K562 (cell line): ENCODE measurements around the gene ZDHHC8. TPM values are rescaled to one million over a fixed set of nuclear protein-coding genes. Genes with fewer than 3 reads are reported as not detected.

Source experiments
- ATAC-seq: fragments of 200-7000 bp; cut with Tn5 transposase; 3 replicates; pipeline ENCODE4 v1.9.1; 2020; ENCODE audit warnings: moderate library complexity
- BruUV-seq: library from RNA; stranded (reverse); fragments of 400-500 nt; replicated peaks from 2 replicates; lab custom pipeline; 2021; lab: Mats Ljungman, UMichigan
- CTCF ChIA-PET: fragments of 300-600 bp; formaldehyde crosslinking; extraction: SDS; loops from one replicate; lab custom pipeline; 2021; ENCODE audit warnings: low intra/inter-chr PET ratio; lab: Yijun Ruan, JAX
- POLR2A ChIA-PET: fragments of 300-600, 350-650 bp; sonication (Branson Sonifier 250); formaldehyde crosslinking; extraction: SDS; loops from one replicate; lab custom pipeline; 2021; ENCODE audit warnings: antibody characterized with exemption, inconsistent platforms; lab: Yijun Ruan, JAX
- DNase-seq, 4 experiments: peaks; one replicate each; pipeline versions ENCODE4 v3.0.0 to v3.0.0-alpha.2; 2011 to 2018; ENCODE audit warnings: low spot score in 3 of 4, mixed read lengths in 3 of 4; ENCODE audit errors: extremely low read depth in 1 of 4
- FAIRE-seq: peaks from 2 replicates; lab custom pipeline; 2011; peaks lifted over from hg19 to GRCh38; lab: Jason Lieb, UNC
- H2AFZ ChIP-seq: 2 replicates; pipeline ENCODE4 v1.6.0; 2011; ENCODE audit warnings: low read depth, low read length, control low read depth, inconsistent platforms
- H3K27ac ChIP-seq: fragments of 200-600 bp; 3 replicates; pipeline ENCODE4 v1.8.0; 2011; ENCODE audit warnings: low read depth, mild to moderate bottlenecking, control low read depth, inconsistent platforms, low read length, moderate library complexity, mixed read lengths; ENCODE audit errors: extremely low read depth
- H3K27me3 ChIP-seq, 2 experiments: fragments of 300-600 bp in 1 of 2; 2 replicates in 1 of 2; 3 replicates in 1 of 2; pipeline versions ENCODE4 v1.6.0 to v1.8.0; 2011; ENCODE audit warnings: inconsistent platforms in 2 of 2, low read length in 2 of 2, mild to moderate bottlenecking in 1 of 2, mixed read lengths in 1 of 2, moderate library complexity in 1 of 2; ENCODE audit not compliant: control insufficient read depth in 2 of 2, insufficient read depth in 2 of 2
- H3K36me3 ChIP-seq: fragments of 300-600 bp; 3 replicates; pipeline ENCODE4 v1.8.0; 2011; ENCODE audit warnings: mild to moderate bottlenecking, low read length, inconsistent platforms; ENCODE audit not compliant: control insufficient read depth, insufficient read depth
- H3K4me1 ChIP-seq, 2 experiments: fragments of 200-600 bp in 1 of 2; replicated peaks in 1 of 2; 2 replicates in 1 of 2; 3 replicates in 1 of 2; pipeline versions ENCODE4 v1.5.1 to v1.8.0; 2011; ENCODE audit warnings: inconsistent platforms in 2 of 2, low read length in 2 of 2, mild to moderate bottlenecking in 1 of 2, mixed read lengths in 1 of 2, moderate library complexity in 1 of 2; ENCODE audit not compliant: control insufficient read depth in 2 of 2, insufficient read depth in 2 of 2
- H3K4me2 ChIP-seq: 2 replicates; pipeline ENCODE4 v1.6.1; 2011; ENCODE audit warnings: low read length, control low read depth, inconsistent platforms, mixed read lengths; ENCODE audit not compliant: insufficient read depth
- H3K4me3 ChIP-seq: fragments of 200-600 bp; sonication (generic), shearing (Covaris generic); 2 replicates; pipeline ENCODE4 v1.5.1; 2016; ENCODE audit warnings: control low read depth, inconsistent platforms
- H3K79me2 ChIP-seq: fragments of 200-600 bp; 3 replicates; pipeline ENCODE4 v1.8.0; 2011; ENCODE audit warnings: low read length, inconsistent platforms; ENCODE audit not compliant: control insufficient read depth, insufficient read depth
- H3K9ac ChIP-seq, 2 experiments: 2 replicates each; pipeline versions ENCODE4 v1.6.0 to v1.6.1; 2011; ENCODE audit warnings: low read depth in 2 of 2, low read length in 2 of 2, control low read depth in 1 of 2, inconsistent platforms in 1 of 2, mild to moderate bottlenecking in 1 of 2, mixed read lengths in 1 of 2; ENCODE audit not compliant: insufficient read depth in 1 of 2
- H3K9me1 ChIP-seq: one replicate; pipeline ENCODE4 v1.6.0; 2011; ENCODE audit warnings: inconsistent platforms, mild to moderate bottlenecking, low read length, moderate library complexity; ENCODE audit not compliant: control insufficient read depth, insufficient read depth
- H3K9me3 ChIP-seq: replicated peaks from 2 replicates; pipeline ENCODE4 v1.5.1; 2011; ENCODE audit warnings: low read depth, low read length, inconsistent platforms; ENCODE audit not compliant: control insufficient read depth, insufficient read depth
- H4K20me1 ChIP-seq: replicated peaks from 2 replicates; pipeline ENCODE4 v1.6.1; 2011; ENCODE audit warnings: low read length, inconsistent platforms, mixed read lengths; ENCODE audit not compliant: control insufficient read depth, insufficient read depth
- BDP1 ChIP-seq: IDR thresholded peaks from 3 replicates; pipeline ENCODE4 v1.6.1; 2011; ENCODE audit not compliant: insufficient read length, insufficient read depth
- BHLHE40 ChIP-seq: IDR thresholded peaks from 2 replicates; pipeline ENCODE4 v1.6.1; 2011; ENCODE audit warnings: low read length, improper control_type of control experiment
- DDX20 ChIP-seq: fragments of 450-650 bp; IDR thresholded peaks from 2 replicates; pipeline ENCODE4 v1.6.1; 2016; ENCODE audit warnings: missing genetic modification characterization, low read depth, mild to moderate bottlenecking, missing compliant biosample characterization, moderate library complexity
- E2F3 ChIP-seq: fragments of 250-450 bp; sonication (Bioruptor Pico); IDR thresholded peaks from 2 replicates; pipeline ENCODE4 v1.4.0; 2020; ENCODE audit warnings: mild to moderate bottlenecking
- FOXA3 ChIP-seq, 2 experiments: fragments of 450-650 bp in 1 of 2; sonication (generic) in 1 of 2; formaldehyde crosslinking; IDR thresholded peaks in 1 of 2; conservative IDR thresholded peaks in 1 of 2; 2 replicates each; pipeline versions ENCODE4 v1.4.0 to v1.8.0; 2020 to 2022; ENCODE audit warnings: mild to moderate bottlenecking in 2 of 2, missing genetic modification reagents in 1 of 2
- GTF2E2 ChIP-seq: fragments of 200-800 bp; sonication (Bioruptor generic); IDR thresholded peaks from 2 replicates; pipeline ENCODE4 v1.6.1; 2016; ENCODE audit warnings: missing genetic modification characterization, missing compliant biosample characterization
- JUN ChIP-seq, 2 experiments: sonication (generic) in 1 of 2; formaldehyde crosslinking in 1 of 2; IDR thresholded peaks; 2 replicates each; pipeline versions ENCODE4 v1.6.1 to v1.8.0; 2012 to 2022; ENCODE audit warnings: borderline replicate concordance in 2 of 2, mild to moderate bottlenecking in 2 of 2, improper control_type of control experiment in 1 of 2, low read depth in 1 of 2, low read length in 1 of 2, missing genetic modification reagents in 1 of 2
- TAF1 ChIP-seq: IDR thresholded peaks from 2 replicates; pipeline ENCODE4 v1.6.1; 2011; ENCODE audit warnings: mild to moderate bottlenecking, low read length, moderate library complexity; ENCODE audit not compliant: insufficient read depth, control insufficient read depth, severe bottlenecking; ENCODE audit errors: extremely low read depth
- ZNF584 ChIP-seq: fragments of 200-800 bp; sonication (Bioruptor generic); IDR thresholded peaks from 2 replicates; pipeline ENCODE4 v1.6.1; 2016; ENCODE audit warnings: low read depth, mild to moderate bottlenecking, missing genetic modification characterization, missing compliant biosample characterization
- WGBS: fragments of 100-300 bp; shearing (Covaris generic); methylation state at CpG from one replicate; pipeline ENCODE4 v1.1.6; 2016; ENCODE audit warnings: low coverage, mixed read lengths; ENCODE audit not compliant: insufficient coverage; ENCODE audit errors: missing lambda C conversion rate; 5-methylcytosine and 5-hydroxymethylcytosine counted together
- in situ Hi-C: fragments of 300-500 bp; cut with MboI; formaldehyde crosslinking; loops from 4 replicates; pipeline ENCODE4 v1.15.0; 2018; ENCODE audit warnings: inconsistent platforms, mixed read lengths
- intact Hi-C: fragments of 100-400 bp; cut with micrococcal nuclease; formaldehyde crosslinking; loops from 2 replicates; pipeline ENCODE4 v1.14.2; 2022
- polyA plus RNA-seq, 8 experiments: library from polyadenylated mRNA; depleted of rRNA in 4 of 8; stranded (reverse) in 5 of 8; unstranded in 3 of 8; fragments of >200 nt; fragmentation: Nextera tagmentation in 2 of 8; fragmentation: Illumina TruSeq in 1 of 8; extraction: Ambion mirVana in 2 of 8; extraction: Trizol in 1 of 8; gene quantifications; 2 replicates each; pipeline versions ENCODE4 v1.2.1 to v1.2.3, GENCODE V29; 2011 to 2014; ENCODE audit warnings: inconsistent platforms in 1 of 8, missing spikeins in 1 of 8
- total RNA-seq, 7 experiments: library from RNA; depleted of rRNA in 6 of 7; stranded (reverse); fragments of >200 nt in 6 of 7; fragmentation: Illumina TruSeq in 2 of 7; extraction: Trizol in 2 of 7; gene quantifications; 2 replicates each; pipeline versions ENCODE4 v1.2.1 to v1.2.3, GENCODE V29; 2011 to 2021; ENCODE audit warnings: low replicate concordance in 1 of 7
- TF ChIP-seq, protein P1 (sequence below): sonication (generic); IDR thresholded peaks from 2 replicates; pipeline ENCODE4 v1.6.1; 2016
- TF ChIP-seq, protein P2 (sequence below): sonication (generic); formaldehyde crosslinking; IDR thresholded peaks from 2 replicates; pipeline ENCODE4 v1.8.0; 2022; ENCODE audit warnings: missing genetic modification reagents, mild to moderate bottlenecking, moderate library complexity, borderline replicate concordance
- TF ChIP-seq, protein P3 (sequence below): sonication (generic); formaldehyde crosslinking; IDR thresholded peaks from 2 replicates; pipeline ENCODE4 v1.8.0; 2022; ENCODE audit warnings: missing genetic modification reagents, mild to moderate bottlenecking, borderline replicate concordance
- TF ChIP-seq, protein P4 (sequence below), 3 experiments: IDR thresholded peaks in 2 of 3; conservative IDR thresholded peaks in 1 of 3; 2 replicates each; pipeline ENCODE4 v1.5.1; 2011 to 2012; ENCODE audit warnings: low read length in 3 of 3, mild to moderate bottlenecking in 3 of 3, control low read depth in 2 of 3, improper control_type of control experiment in 1 of 3, inconsistent platforms in 1 of 3, low read depth in 1 of 3, mixed read lengths in 1 of 3, moderate library complexity in 1 of 3; ENCODE audit not compliant: insufficient read depth in 2 of 3
- TF ChIP-seq, protein P5 (sequence below): fragments of 450-650 bp; formaldehyde crosslinking; IDR thresholded peaks from 2 replicates; pipeline ENCODE4 v1.4.0; 2020; ENCODE audit warnings: mild to moderate bottlenecking, moderate library complexity

ZDHHC8 gene
- total and polyA plus RNA-seq, 9 of the 15 experiments (the other 6 are each of a cell fraction or from before 2014, with no cell fraction given): 0.04 to 109 (median 16.4) TPM

DNA sequence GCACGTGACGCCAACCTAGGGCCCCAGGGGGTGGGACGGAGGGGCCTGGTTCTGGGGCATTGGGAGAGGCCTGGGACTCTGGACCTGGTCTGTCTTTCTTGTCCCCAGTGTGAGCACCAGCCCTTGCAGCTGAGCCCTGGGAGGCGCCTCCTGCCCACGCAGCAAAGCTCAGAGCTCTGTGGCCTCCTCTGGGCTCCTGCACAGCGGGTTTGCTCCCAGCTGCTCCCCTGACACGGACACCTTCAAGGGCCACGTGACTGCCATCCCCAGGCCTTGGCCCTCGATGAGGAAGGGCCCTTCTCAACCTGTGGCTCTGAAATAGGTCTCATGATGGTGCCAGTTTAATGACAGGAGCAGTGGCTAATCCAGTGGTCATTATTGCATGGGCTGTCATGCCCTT is 50.8 kb downstream of the ZDHHC8 start:
- no peak overlapping the region for H3K27ac ChIP-seq
- H2AFZ ChIP-seq: no peak overlapping the region
- H3K4me2 ChIP-seq: no peak overlapping the region
- peaks cover 51 to 79% of the 10 kb centered on the region in 2 experiments; a peak in 4 of 5 replicates for H3K27me3 ChIP-seq
- H3K4me1 ChIP-seq: peaks cover 0 to 55% of the 10 kb centered on the region in 2 experiments; a peak in 1 of 5 replicates
- 2% methylated on average over 9 of the region's 9 CpGs for WGBS
- H3K9me1 ChIP-seq: no peaks in the 10 kb centered on the region
- no peak overlapping the region for H3K4me3 ChIP-seq
- peaks cover 59% of the 10 kb centered on the region for H4K20me1 ChIP-seq
- CTCF ChIA-PET: no interaction called here
- H3K36me3 ChIP-seq: no peaks in the 10 kb centered on the region
- FAIRE-seq (no peak), ATAC-seq (peak; percentile 5), DNase-seq (no peak)
- in situ Hi-C loops: no loop called here
- no TSS peak for BruUV-seq
- no peaks in the 10 kb centered on the region for H3K79me2 ChIP-seq
- peak overlapping the region in 1 of 2 experiments; percentile 33; a peak in 1 of 4 replicates for H3K9ac ChIP-seq
- POLR2A ChIA-PET: interaction anchor here (0.6 to 1.8 kb wide), 7 partner anchors 8 to 102 kb away, joined by 3 to 11 read pairs (median 4); no protein-coding TSS in a partner anchor
- H3K9me3 ChIP-seq: no peaks in the 10 kb centered on the region
- intact Hi-C loops: no loop called here
- TF ChIP-seq BHLHE40: 0 out of 2 replicates have a peak, but pooled peaks have one; percentile 15
- TF ChIP-seq, protein P1, sequence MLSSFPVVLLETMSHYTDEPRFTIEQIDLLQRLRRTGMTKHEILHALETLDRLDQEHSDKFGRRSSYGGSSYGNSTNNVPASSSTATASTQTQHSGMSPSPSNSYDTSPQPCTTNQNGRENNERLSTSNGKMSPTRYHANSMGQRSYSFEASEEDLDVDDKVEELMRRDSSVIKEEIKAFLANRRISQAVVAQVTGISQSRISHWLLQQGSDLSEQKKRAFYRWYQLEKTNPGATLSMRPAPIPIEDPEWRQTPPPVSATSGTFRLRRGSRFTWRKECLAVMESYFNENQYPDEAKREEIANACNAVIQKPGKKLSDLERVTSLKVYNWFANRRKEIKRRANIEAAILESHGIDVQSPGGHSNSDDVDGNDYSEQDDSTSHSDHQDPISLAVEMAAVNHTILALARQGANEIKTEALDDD: no peak
- TF ChIP-seq, protein P2, sequence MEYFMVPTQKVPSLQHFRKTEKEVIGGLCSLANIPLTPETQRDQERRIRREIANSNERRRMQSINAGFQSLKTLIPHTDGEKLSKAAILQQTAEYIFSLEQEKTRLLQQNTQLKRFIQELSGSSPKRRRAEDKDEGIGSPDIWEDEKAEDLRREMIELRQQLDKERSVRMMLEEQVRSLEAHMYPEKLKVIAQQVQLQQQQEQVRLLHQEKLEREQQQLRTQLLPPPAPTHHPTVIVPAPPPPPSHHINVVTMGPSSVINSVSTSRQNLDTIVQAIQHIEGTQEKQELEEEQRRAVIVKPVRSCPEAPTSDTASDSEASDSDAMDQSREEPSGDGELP (CRISPR knock-in tag): peak; percentile 57; the same call in 1 of the 2 replicates
- 0 out of 4 replicates have a peak, but pooled peaks of 1 of the 2 experiments have one; percentile 49 for TF ChIP-seq FOXA3 (CRISPR knock-in tag; conservative IDR thresholded peaks at IDR 0.05 in 1 of 2, IDR thresholded peaks at IDR 0.05 in 1 of 2)
- TF ChIP-seq, protein P3, sequence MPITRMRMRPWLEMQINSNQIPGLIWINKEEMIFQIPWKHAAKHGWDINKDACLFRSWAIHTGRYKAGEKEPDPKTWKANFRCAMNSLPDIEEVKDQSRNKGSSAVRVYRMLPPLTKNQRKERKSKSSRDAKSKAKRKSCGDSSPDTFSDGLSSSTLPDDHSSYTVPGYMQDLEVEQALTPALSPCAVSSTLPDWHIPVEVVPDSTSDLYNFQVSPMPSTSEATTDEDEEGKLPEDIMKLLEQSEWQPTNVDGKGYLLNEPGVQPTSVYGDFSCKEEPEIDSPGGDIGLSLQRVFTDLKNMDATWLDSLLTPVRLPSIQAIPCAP (CRISPR knock-in tag): no peak
- TF ChIP-seq GTF2E2: no peak
- TF ChIP-seq E2F3 (CRISPR knock-in tag): no peak
- TF ChIP-seq JUN (IDR thresholded peaks at IDR 0.05; ENCODE audit: borderline replicate concordance, low read depth, low read length): peak; percentile 12; the same call in 1 of the 2 replicates
- TF ChIP-seq JUN (CRISPR knock-in tag; IDR thresholded peaks at IDR 0.05; ENCODE audit: borderline replicate concordance): no peak
- TF ChIP-seq BDP1: no peak
- TF ChIP-seq DDX20: no peak
- TF ChIP-seq, protein P4, sequence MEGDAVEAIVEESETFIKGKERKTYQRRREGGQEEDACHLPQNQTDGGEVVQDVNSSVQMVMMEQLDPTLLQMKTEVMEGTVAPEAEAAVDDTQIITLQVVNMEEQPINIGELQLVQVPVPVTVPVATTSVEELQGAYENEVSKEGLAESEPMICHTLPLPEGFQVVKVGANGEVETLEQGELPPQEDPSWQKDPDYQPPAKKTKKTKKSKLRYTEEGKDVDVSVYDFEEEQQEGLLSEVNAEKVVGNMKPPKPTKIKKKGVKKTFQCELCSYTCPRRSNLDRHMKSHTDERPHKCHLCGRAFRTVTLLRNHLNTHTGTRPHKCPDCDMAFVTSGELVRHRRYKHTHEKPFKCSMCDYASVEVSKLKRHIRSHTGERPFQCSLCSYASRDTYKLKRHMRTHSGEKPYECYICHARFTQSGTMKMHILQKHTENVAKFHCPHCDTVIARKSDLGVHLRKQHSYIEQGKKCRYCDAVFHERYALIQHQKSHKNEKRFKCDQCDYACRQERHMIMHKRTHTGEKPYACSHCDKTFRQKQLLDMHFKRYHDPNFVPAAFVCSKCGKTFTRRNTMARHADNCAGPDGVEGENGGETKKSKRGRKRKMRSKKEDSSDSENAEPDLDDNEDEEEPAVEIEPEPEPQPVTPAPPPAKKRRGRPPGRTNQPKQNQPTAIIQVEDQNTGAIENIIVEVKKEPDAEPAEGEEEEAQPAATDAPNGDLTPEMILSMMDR (IDR thresholded peaks at IDR 0.05 in 2 of 3, conservative IDR thresholded peaks at IDR 0.05 in 1 of 3; ENCODE audit: insufficient read depth in 2 of 3, low read depth in 1 of 3, low read length in 3 of 3): no peak
- TF ChIP-seq, protein P5, sequence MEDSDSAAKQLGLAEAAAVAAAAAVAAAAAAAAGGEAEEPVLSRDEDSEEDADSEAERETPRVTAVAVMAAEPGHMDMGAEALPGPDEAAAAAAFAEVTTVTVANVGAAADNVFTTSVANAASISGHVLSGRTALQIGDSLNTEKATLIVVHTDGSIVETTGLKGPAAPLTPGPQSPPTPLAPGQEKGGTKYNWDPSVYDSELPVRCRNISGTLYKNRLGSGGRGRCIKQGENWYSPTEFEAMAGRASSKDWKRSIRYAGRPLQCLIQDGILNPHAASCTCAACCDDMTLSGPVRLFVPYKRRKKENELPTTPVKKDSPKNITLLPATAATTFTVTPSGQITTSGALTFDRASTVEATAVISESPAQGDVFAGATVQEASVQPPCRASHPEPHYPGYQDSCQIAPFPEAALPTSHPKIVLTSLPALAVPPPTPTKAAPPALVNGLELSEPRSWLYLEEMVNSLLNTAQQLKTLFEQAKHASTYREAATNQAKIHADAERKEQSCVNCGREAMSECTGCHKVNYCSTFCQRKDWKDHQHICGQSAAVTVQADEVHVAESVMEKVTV (CRISPR knock-in tag): no peak
- no peak for TF ChIP-seq ZNF584 (CRISPR knock-in tag)
- TF ChIP-seq TAF1: no peak
